ENCODE data around the gene SPTBN1.

DNA sequence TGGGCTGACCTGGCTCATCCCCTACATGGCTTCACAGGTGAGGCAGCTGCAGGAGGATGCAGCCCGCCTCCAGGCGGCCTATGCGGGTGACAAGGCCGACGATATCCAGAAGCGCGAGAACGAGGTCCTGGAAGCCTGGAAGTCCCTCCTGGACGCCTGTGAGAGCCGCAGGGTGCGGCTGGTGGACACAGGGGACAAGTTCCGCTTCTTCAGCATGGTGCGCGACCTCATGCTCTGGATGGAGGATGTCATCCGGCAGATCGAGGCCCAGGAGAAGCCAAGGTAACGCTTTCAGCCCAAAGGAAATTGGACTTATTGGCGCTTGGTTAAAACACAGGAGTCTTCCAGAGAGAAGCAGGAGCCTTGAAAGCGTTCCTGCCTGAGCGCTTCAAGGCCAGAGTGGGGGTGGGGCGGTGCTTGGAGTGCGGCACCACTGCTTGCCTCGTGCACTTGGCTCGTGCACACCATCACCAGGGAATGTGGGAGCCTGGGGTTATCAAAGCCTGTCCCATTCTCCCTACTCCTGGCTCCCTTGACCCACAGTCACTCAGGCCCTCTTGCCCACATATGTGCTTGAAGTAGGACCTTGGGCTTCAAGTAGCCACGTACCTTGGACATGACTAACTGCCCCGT is 197.6 kb downstream of the SPTBN1 start:
- no peak for TF ChIP-seq CTCF (IDR thresholded peaks at IDR 0.05)
- TF ChIP-seq POLR2A (IDR thresholded peaks at IDR 0.05), result no peak

Data from ovary (tissue), 3 donors.